ENCODE data around the gene TMEM117. TPM values are rescaled to one million over a fixed set of nuclear protein-coding genes. Genes with fewer than 3 reads are reported as not detected.

Gene TMEM117
- total RNA-seq, 2 donors from 2014 or later = 0.79 to 1.4 TPM

DNA sequence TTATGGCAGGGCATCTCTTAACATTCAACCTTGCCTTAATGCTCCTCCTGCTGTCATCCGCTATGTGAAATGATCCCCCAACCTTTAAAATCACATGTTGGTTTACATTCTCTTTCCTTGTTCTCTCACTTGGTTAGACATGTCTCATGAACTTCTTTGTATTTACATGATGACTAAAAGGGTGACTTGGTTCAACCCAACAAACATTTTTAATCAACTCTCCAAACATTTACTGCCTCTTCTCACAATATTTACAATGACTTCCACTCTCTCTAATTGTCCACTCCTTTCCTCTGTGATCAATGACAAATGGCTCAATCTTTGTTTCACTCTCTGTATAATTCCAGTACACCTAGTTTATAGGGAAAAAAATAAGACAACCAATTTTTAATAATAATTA is 534.1 kb downstream of the TMEM117 start:
- H3K4me1 ChIP-seq (ENCODE audit: control insufficient read depth, insufficient read depth, low read length) = no peaks in the 10 kb centered on the region
- Mint-ChIP-seq H3K27me3 (ENCODE audit: insufficient read depth) (no peaks in the 10 kb centered on the region), H3K9me3 (no peaks in the 10 kb centered on the region), H3K36me3 (ENCODE audit: low read depth) (no peaks in the 10 kb centered on the region), H3K4me1 (peaks cover 2% of the 10 kb centered on the region), H3K27ac (no peak overlapping the region), H3K4me3 (no peak overlapping the region)
- no peaks in the 10 kb centered on the region for H3K9me3 ChIP-seq (ENCODE audit: control insufficient read depth, low read length)
- 83 to 91% methylated on average over 1 of the region's 1 CpG for WGBS, 2 experiments (ENCODE audit: insufficient coverage in 1 of 2, insufficient read length in 1 of 2)
- DNase-seq = no peak
- H3K4me3 ChIP-seq (ENCODE audit: low read length) = no peak overlapping the region
- TF ChIP-seq, protein P1, sequence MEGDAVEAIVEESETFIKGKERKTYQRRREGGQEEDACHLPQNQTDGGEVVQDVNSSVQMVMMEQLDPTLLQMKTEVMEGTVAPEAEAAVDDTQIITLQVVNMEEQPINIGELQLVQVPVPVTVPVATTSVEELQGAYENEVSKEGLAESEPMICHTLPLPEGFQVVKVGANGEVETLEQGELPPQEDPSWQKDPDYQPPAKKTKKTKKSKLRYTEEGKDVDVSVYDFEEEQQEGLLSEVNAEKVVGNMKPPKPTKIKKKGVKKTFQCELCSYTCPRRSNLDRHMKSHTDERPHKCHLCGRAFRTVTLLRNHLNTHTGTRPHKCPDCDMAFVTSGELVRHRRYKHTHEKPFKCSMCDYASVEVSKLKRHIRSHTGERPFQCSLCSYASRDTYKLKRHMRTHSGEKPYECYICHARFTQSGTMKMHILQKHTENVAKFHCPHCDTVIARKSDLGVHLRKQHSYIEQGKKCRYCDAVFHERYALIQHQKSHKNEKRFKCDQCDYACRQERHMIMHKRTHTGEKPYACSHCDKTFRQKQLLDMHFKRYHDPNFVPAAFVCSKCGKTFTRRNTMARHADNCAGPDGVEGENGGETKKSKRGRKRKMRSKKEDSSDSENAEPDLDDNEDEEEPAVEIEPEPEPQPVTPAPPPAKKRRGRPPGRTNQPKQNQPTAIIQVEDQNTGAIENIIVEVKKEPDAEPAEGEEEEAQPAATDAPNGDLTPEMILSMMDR (conservative IDR thresholded peaks at IDR 0.05) = no peak
- H3K36me3 ChIP-seq (ENCODE audit: control insufficient read depth, insufficient read depth, low read length) = no peaks in the 10 kb centered on the region
- H3K9ac ChIP-seq (ENCODE audit: extremely low read depth, low read length, poor library complexity, severe bottlenecking) = no peak overlapping the region
- no peaks in the 10 kb centered on the region for H3K27me3 ChIP-seq (ENCODE audit: control insufficient read depth, insufficient read depth, low read length, poor library complexity, severe bottlenecking)
- H3K27ac ChIP-seq (ENCODE audit: low read depth, low read length) = no peak overlapping the region

DNA sequence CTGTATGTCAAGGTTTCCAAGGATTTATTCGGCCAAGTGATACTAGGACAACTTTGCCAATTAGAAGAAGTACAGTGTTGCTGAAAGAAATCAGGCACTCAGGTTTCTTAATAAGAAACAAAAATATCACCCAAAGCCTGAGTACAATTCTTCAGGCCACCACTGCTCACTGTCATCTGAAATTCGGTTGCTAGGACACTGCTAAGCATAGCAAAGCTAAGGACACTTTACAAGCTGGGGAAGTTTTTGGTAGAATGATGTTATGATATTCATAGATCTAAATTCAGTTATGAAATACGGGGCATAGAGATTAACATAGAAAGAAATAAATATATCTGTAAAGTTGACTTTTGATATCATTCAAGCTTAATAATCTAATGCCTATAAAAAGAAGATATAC is 535.1 kb downstream of the TMEM117 start:
- TF ChIP-seq, protein P1 (conservative IDR thresholded peaks at IDR 0.05) = no peak
- peaks cover 2% of the 10 kb centered on the region for H3K4me1 Mint-ChIP-seq
- no peak overlapping the region for H3K4me3 Mint-ChIP-seq
- Histone ChIP-seq H3K4me1 (ENCODE audit: control insufficient read depth, insufficient read depth, low read length) (no peaks in the 10 kb centered on the region), H3K27ac (ENCODE audit: low read depth, low read length) (no peak overlapping the region), H3K27me3 (ENCODE audit: control insufficient read depth, insufficient read depth, low read length, poor library complexity, severe bottlenecking) (no peaks in the 10 kb centered on the region), H3K4me3 (ENCODE audit: low read length) (no peak overlapping the region), H3K9me3 (ENCODE audit: control insufficient read depth, low read length) (no peaks in the 10 kb centered on the region), H3K9ac (ENCODE audit: extremely low read depth, low read length, poor library complexity, severe bottlenecking) (no peak overlapping the region), H3K36me3 (ENCODE audit: control insufficient read depth, insufficient read depth, low read length) (no peaks in the 10 kb centered on the region)
- H3K27ac Mint-ChIP-seq = no peak overlapping the region
- WGBS, 2 experiments (ENCODE audit: insufficient coverage in 1 of 2, insufficient read length in 1 of 2) = 84 to 100% methylated on average over 1 to 2 of the region's 3 CpGs
- no peaks in the 10 kb centered on the region for H3K9me3 Mint-ChIP-seq
- no peaks in the 10 kb centered on the region for H3K27me3 Mint-ChIP-seq (ENCODE audit: insufficient read depth)
- no peak for DNase-seq
- no peaks in the 10 kb centered on the region for H3K36me3 Mint-ChIP-seq (ENCODE audit: low read depth)

DNA sequence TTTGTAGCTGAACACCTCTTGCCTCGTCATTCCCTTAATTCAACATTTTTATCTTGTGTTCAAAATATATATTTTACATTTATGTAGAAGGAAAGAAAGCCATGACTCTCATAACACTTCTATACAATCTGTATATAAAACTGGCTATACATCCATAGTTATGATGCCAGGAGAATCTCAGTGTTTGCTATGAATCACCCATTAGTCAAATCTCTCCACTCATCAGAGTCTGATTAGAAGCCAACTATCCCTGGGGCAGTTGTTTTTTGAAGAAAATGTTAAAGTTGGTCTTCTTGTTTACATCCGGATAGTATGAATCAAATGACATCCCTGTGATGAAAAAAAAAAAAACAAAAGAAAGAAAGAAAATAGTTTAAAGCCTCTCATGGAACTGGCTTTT is 536.4 kb downstream of the TMEM117 start:
- no peak overlapping the region for H3K4me3 ChIP-seq (ENCODE audit: low read length)
- Mint-ChIP-seq H3K27ac (no peak overlapping the region), H3K9me3 (no peaks in the 10 kb centered on the region), H3K36me3 (ENCODE audit: low read depth) (no peaks in the 10 kb centered on the region), H3K27me3 (ENCODE audit: insufficient read depth) (no peaks in the 10 kb centered on the region), H3K4me3 (no peak overlapping the region), H3K4me1 (peaks cover 2% of the 10 kb centered on the region)
- no peak overlapping the region for H3K9ac ChIP-seq (ENCODE audit: extremely low read depth, low read length, poor library complexity, severe bottlenecking)
- no peaks in the 10 kb centered on the region for H3K9me3 ChIP-seq (ENCODE audit: control insufficient read depth, low read length)
- no peak for DNase-seq
- 86% methylated on average over 2 of the region's 2 CpGs; no CpG with 5 or more reads in 1 of the 2 experiments for WGBS, 2 experiments (ENCODE audit: insufficient coverage in 1 of 2, insufficient read length in 1 of 2)
- no peaks in the 10 kb centered on the region for H3K27me3 ChIP-seq (ENCODE audit: control insufficient read depth, insufficient read depth, low read length, poor library complexity, severe bottlenecking)
- no peaks in the 10 kb centered on the region for H3K36me3 ChIP-seq (ENCODE audit: control insufficient read depth, insufficient read depth, low read length)
- TF ChIP-seq, protein P1 (conservative IDR thresholded peaks at IDR 0.05) = no peak
- no peaks in the 10 kb centered on the region for H3K4me1 ChIP-seq (ENCODE audit: control insufficient read depth, insufficient read depth, low read length)
- no peak overlapping the region for H3K27ac ChIP-seq (ENCODE audit: low read depth, low read length)

Measured in endodermal cell (in vitro differentiated cells).